Putamen (tissue), 1 donor: ENCODE results near the gene RHBDL1.
A peak's percentile ranks its signal among the peaks of the same experiment; 100 is the strongest.
"Not testable (repeated sequence)": the region's sequence is repeated elsewhere in the genome, so short reads cannot be mapped to it uniquely, and the experiment has no call there.

ENCODE experiments used
- DNase-seq: peaks from one replicate; pipeline ENCODE4 v3.0.0-alpha.2; 2016; ENCODE audit warnings: low spot score

Gene RHBDL1

DNA sequence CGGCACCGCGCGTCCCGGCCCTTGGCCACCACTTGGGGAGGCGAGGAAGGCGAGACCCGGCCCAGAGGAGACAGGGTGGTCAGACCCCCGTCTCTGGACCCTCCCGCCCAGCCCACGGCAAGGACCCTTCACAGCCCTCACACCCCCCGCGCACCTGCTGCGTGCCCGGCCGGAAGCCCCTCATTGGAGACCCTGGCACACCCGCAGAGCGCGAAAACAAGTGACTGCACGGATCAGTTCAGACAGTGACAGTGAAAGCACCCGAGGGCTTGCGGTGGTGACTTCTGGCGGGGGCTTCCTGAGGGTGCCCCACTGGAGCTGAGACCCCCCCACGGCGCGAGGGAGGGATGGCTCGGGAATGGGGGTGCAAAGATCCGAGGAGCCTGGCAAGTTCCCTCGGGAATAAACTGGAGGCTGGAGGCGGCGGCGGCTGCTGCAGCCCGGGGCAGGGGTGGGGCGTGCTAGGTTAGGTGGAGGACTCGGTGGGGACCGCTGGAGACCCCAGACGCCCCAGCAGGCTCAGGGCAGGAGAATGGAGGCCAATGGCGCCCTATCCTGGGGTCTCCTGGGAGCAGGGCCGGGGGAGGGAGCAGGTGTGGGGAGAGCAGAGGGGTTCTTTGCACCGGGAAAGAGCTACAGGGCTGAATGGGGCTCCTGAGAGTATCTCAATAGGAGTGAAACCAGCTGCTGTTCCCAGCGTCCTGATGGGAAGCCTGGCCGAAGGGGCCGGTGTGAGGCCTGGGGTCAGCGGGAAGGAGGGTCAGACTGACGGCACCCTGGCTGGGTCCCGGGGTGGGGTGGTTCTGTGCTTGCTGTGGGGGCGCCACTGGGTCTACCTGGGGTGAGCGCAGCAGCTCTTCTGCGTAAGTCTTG lies 31.0 kb downstream of the RHBDL1 start:
- DNase-seq: no peak

- no peak for DNase-seq
These were observed 31.6 kb downstream of the RHBDL1 start for GRCh38 chr16:707062-707538.

DNA sequence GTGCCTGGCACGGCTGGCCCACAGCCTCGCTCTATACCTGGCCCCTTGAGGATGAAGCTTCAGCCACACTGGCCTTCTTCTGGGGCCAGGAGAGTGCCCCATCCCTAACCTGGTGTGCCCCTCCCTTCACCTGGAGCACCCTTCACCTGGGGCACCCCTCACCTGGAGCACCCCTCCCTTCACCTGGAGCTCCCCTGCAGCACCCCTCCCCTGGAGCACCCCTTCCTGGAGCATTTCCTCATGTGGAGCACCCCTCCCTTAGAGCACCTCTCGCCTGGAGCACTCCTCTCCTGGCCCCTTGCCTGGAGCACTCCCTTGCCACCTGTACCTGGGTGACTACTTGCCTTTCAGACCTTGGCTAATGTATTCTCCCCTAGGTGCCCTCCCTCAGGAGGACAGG lies 32.5 kb downstream of the RHBDL1 start:
- DNase-seq: no peak

GRCh38 chr16:708959-709358 lies 33.5 kb downstream of the RHBDL1 start:
- no peak for DNase-seq

- no peak for DNase-seq
These were observed 34.4 kb downstream of the RHBDL1 start for GRCh38 chr16:709566-710499.

DNA sequence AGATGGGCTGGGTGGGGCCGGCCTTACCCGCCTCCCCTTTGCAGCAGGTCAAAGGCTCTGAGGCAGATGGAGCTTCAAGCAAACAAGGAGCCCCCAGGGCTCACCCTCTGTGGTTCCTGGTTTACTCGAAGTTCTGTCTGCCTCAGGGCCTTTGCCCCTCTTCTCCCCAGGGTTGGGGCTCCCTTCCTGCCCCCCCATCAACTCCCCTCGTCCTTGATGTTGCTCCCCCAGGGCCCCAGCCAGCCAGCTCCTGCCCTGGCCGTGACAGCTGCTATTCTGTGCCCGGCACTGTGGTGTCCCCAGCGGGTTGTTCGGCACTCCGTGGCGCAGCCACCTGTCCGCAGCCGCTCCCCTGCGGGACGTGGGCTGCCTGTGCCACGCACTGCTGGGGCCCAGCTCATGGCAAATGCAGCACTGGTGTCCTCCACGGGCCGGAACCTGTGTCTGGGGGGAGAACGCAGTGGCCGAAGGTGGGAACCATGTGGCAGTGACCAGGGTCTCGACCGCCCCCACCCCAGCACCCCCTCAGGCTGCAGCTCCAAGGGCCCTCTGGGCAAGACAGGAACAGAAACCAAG lies 35.1 kb downstream of the RHBDL1 start:
- DNase-seq: no peak

DNA sequence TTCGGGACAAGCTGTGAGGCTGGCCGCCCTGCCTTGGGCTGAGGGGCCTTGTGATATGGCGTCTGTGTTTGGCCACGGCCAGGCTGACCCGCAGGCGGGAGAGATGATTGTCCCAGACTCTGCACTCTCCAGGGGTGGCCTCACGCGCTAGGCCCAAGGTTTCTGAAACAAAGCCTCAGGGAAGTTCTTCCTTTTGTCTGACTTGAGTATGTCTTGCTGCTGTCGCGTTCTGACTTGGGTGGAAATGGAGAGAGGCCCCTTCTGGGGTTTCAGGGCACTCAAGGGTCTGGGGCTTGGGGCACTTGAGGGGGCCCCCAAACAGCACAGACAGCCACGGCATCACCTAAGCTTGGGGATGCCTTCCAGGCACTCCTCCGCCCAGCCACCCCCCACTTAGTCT lies 35.6 kb downstream of the RHBDL1 start:
- no peak for DNase-seq

GRCh38 chr16:711548-712320 lies 36.3 kb downstream of the RHBDL1 start:
- DNase-seq: no peak

- DNase-seq: not testable (repeated sequence)
These were observed 37.3 kb downstream of the RHBDL1 start for GRCh38 chr16:712740-713250.

DNA sequence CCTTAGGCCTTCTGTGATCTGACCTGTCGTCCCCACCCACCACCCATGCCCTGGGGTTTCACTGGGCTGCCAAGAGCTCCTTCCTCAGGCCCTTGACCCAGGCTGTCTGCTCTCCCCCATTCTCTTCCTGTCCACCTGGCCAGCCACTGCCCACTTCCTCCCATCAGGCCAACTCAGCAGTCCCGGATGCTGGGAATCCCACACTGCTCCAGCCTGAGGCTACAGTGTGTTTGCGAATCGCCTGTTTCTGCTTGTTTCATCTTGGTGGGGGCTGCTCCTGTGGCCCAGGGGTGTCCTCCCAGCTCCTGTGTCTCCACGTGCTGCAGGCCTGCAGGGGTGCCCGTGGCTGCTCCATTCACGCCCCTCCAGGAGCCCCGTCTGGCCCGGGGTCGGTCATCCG lies 38.6 kb downstream of the RHBDL1 start:
- DNase-seq: no peak

DNA sequence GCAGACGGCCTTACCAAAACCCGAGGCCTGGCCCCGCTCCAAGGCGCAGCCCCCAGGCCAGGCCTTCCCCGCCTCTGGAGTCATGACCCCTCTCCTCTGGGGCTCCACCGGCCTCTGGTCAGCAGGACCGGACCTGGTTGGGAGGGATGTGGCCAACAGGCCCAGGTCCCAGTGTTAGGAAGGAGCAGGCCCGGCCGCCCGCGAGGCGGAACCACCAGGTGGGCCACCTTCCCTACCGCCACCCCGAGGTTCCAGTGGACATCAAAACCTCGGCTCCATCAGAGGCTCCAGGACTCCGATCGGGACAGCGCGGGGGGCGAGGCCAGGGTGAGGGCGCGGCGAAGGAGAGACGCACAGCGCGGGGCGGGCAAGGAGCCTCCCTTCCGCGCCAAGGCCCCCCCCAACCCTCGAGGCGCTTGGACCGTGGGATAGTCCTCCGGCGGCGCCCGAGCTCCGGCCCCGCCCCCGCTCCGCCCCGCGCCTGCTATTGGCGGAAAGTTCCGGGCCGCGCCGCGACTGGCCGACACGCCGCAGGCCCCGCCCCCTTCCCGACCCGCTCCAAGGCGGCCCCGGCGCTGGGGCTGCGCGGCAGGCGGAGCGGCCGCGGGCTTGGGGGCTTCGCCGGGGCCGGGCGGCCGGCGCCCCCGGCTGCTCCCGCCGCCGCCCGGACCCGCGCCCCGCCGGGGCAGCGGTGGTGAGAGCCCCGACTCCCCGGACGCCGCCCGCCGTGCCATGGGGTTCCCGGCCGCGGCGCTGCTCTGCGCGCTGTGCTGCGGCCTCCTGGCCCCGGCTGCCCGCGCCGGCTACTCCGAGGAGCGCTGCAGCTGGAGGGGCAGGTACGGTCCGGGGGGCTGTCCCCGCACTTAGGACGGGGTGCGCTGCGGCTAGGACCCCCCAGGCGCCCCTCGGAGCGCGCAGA lies 39.3 kb downstream of the RHBDL1 start, which contains the start of gene METRN:
Gene METRN (plus strand): TSS at position 561 of the 919 bp plus-strand sequence. CDS start 172 bp downstream, at position 733.
- DNase-seq: peak; percentile 89

GRCh38 chr16:715477-716199 lies 40.2 kb downstream of the RHBDL1 start:
- no peak for DNase-seq

- DNase-seq: peak; percentile 95
These were observed 40.7 kb downstream of the RHBDL1 start for GRCh38 chr16:716200-716568.

- no peak for DNase-seq
These were observed 41.4 kb downstream of the RHBDL1 start for GRCh38 chr16:716768-717325.

GRCh38 chr16:717450-718245 lies 42.2 kb downstream of the RHBDL1 start:
- DNase-seq: no peak

GRCh38 chr16:718389-718788 lies 42.9 kb downstream of the RHBDL1 start:
- no peak for DNase-seq

GRCh38 chr16:718922-719321 lies 43.5 kb downstream of the RHBDL1 start:
- DNase-seq: no peak

DNA sequence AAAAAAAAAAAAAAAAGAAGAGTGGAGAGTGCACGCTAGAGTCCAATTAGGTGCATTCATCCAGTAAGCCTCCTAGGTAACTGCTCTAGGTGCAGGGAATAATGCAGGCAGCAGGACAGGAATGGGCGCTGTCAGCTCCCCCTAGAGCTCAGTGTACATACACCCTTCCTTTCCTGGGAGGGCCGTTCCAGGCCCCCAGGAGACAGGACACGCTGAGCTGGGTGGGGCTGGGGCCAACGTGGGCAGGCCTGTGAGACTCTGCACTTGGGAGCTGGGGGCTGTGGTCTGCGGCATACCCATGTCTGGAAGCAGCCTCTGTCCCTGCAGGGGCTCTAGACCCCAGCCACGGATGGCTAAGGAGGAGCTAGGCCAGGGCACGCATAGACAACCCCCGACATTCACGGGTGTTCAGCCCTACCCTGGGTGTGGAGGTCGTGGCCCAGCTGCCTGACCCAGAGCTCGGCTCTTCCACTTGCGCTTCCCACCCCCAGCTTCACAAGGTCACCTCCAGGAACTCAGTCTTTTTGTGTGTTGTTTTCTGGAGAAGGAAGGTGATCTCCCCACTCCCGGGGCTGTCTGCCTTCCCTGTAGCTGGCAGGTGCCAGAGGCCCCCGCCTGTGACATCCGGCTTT lies 44.5 kb downstream of the RHBDL1 start:
- no peak for DNase-seq
